Stimulated activated CD4-positive, alpha-beta T cell treated with anti-CD3 and anti-CD28 coated beads, Interleukin-1b, Interleukin-23, amount 100 ng/mL, for 4 hours (primary cell): Measurements from ENCODE around the gene FAIM.
"Not testable (repeated sequence)": the region's sequence is repeated elsewhere in the genome, so short reads cannot be mapped to it uniquely, and the experiment has no call there.

Experiments used
- DNase-seq, 2 donors: peaks; one replicate each; pipeline ENCODE4 v3.0.0-alpha.2; 2020; ENCODE audit warnings: low read depth in 2 of 2

The FAIM gene

DNA sequence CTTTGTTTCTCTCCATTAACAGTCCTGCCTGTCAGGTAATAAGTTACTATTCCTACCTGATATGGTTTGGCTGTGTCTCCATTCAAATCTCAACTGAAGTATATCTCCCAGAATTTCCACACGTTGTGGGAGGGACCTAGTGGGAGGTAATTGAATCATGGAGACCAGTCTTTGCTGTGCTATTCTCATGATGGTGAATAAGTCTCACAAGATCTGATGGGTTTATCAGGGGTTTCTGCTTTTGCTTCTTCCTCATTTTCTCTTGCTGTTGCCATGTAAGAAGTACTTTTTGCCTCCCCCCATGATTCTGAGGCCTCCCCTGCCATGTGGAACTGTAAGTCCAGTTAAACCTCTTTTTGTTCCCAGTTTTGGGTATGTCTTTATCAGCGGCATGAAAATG lies 6.9 kb upstream of the FAIM start:
- not testable (repeated sequence) for DNase-seq

DNA sequence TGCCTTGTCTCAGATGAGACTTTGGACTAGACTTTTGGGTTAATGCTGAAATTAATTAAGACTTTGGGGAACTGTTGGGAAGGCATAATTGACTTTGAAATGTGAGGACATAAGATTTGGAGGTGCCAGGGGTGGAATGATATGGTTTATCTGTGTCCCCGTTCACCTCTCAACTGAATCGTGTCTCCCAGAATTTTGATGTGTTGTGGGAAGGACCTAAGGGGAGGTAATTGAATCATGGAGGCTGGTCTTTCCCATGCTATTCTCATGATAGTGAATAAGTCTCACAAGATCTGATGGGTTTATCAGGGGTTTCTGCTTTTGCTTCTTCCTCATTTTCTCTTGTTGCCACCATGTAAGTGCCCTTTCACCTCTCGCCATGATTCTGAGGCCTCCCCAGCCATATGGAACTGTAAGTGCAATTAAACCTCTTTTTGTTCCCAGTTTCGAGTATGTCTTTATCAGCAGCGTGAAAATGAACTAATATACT lies 4.4 kb upstream of the FAIM start:
- DNase-seq: not testable (repeated sequence)

DNA sequence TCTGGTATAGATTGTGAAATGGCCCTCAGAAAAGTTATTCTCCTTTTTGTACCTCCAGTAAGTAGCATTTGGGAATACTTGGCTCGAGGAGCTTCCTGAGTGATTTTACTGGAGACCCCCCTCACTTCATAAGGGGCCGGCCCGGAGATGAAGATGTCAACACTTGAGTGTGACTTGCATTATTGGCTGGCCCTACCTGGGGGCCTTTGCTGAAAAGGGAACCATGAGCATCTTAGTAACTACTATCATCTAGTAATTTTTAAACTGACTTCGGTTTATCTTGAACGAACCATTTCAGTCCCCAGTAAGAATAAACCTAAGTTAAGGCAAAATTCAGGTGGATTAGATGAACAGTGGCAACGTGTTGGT lies 1.3 kb downstream of the FAIM start:
- DNase-seq: no peak

DNA sequence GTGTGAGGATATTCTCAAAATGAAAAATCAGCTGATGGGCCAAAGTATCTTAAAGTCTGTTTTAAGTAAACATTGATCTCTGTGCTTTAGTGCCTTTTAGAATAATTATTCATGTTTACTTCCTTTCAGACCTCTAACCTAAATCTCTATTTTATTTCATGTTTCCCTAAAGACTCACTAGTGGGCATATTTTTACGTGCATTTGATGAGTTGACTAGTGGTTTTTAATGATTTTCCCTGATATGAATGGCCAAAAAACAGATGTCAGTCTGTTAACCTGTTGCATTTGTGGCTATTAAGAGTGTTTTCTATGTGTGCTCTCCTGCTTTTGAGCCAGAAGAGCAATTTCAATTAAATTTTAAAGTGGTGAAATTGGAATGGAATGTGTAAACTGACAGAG lies 6.9 kb downstream of the FAIM start:
- no peak for DNase-seq

DNA sequence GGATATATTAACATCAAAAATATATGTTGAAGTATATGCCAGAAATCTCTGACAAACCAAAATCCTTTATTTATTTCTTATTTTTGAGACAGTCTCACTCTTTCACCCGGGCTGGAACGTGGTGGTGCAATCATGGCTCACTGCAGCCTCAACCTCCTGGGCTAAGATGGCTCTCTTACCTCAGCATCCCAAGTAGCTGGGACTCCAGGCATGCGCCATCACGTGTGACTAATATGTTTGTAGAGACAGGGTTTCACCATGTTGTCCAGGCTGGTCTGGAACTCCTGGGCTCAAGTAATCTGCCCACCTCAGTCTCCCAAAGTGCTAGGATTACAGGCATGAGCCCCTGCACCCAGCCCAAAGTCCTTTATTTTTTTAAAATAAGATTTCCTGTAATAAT lies 11.9 kb downstream of the FAIM start:
- DNase-seq: no peak

DNA sequence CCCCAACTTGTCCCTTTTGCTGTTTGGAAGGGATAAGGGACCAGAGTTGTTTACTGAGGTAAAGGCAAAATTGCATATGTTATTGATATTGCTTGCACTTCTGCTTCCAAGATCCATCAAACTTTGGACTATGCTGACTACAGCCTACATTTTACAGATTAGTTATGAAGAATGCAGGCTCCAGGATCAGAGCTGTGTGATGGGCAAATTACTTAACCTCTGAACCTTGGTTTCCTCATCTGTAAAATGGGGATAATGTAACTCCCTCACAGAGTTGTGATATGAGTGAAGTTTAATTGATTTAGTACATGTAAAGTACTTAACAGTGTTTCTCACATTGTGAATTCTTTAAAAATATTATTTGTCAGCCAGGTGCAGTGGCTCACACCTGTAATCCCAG lies 15.9 kb downstream of the FAIM start:
- DNase-seq: no peak

DNA sequence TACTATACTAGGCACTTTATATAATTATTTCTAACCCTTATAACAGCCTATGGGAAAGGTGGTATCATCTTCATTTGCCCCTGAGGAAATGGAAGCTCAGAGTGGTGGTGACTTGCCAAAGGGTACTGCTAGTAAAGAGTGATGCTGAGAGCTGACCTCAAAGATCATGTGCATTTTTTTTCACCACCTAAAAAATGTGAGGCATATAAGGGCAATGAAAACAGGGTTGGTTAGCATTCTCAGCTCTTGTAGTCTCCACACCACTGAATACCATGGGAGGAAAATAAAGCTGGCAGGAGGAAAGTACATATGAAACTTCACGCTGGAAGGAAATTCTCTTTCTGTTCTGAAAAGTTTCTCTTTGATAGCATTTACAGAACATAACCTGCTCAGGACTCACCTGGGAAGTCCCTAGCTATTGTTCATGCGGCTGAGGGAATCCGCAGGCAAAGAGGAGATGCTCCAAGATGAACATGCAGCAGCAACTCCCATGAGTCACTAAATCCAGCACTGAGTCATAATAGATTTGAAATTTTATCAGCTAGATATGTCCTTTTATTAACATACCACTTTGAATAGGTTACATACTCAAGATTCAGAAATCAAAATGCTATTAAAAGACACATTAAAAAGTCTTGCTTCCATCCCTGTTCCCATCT lies 17.3 kb downstream of the FAIM start:
- DNase-seq: no peak

DNA sequence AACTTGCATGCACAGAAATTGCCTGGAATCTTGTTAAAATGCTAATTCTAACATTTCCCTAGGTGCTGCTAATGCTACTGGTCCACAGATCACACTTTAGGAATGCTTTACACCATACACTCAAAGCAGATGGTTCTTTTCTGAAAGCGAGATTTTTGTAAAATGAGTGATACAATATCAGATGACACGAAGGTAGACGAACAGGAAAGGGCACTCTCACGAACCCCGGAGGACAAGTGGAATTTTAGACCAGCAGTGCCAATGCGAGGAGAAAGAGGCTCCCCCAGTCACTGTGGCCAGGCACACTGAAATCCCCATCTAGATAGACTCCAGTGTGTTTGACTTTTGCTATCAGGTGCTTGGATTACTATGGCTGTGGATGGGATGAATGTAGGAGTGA lies 21.0 kb downstream of the FAIM start:
- no peak for DNase-seq

DNA sequence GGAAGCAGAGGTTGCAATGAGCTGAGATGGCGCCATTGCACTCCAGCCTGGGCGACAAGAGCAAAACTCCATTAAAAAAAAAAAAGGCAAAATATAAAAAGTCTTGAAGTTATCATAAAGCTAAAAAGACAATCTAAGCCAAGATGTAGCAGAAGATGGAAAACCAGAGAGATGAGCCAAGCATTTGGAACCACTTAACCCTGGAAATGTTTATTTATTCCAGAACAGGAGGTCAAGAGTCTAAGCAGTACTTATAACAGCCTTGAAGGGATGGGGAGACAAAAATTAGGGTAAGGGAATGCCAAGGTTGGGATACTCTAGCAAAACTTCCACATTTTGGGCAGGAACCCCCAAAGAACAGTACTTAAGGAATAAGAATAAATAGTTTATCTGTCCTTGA lies 30.1 kb downstream of the FAIM start:
- no peak for DNase-seq

DNA sequence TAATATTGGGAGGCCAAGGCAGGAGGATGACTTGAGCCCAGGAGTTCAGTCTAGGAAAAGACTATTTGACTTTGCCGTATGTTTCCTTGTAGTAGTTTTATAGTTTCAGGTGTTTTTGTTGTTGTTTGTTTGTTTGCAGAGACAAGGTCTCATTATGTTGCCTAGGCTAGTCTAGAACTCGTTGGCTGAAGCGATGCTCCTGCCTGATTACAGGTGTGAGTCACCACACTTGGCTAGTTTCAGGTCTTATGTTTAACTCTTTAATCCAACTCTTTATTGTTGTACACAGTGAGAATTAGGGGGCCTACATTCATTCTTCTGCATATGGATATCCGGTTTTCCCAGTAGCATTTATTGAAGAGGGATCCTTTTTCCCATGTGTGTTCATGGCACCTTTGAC lies 32.0 kb downstream of the FAIM start:
- no peak for DNase-seq

DNA sequence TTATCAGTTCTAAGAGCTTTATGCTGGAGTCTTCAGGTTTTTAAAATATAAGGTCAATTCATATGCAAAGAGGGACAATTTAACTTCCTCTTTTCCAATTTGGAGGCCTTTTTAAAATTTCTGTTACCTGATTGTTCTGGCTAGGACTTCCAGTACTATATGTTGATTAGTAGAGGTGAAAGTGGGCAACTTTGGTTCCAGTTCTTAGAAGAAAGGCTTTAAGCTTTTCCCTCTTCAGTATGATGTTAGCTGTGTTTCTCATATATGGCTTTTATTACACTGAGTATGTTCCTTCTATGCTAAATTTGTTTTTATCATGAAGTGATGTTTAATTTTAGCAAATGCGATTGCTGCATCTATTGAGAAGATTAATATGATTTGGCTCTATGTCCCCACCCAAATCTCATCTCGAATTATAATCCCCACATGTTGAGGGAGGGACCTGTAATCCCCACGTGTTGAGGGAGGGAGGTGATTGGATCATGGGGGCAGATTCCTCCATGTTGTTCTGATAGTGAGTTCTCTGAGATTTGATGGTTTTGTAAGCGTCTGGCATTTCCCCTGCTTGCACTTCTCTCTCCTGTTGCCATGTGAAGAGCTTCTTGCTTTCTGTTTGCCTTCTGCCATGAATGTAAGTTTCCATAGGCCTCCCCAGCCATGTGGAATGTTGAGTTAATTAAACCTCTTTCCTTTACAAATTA lies 33.8 kb downstream of the FAIM start:
- DNase-seq: no peak

DNA sequence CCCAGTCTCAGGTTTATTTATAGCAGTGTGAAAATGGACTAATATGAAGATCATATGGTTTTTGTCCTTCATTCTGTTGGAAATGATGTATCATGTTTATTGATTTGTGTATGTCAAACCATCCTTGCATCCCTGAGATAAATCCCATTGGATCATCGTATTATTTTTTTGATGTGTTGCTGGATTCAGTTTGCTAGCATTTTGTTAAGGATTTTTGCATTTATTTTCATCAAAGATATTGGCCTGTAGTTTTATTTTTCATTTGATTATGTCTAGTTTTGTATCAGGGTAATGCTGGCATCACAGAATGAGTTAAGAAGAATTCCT lies 34.3 kb downstream of the FAIM start:
- no peak for DNase-seq

DNA sequence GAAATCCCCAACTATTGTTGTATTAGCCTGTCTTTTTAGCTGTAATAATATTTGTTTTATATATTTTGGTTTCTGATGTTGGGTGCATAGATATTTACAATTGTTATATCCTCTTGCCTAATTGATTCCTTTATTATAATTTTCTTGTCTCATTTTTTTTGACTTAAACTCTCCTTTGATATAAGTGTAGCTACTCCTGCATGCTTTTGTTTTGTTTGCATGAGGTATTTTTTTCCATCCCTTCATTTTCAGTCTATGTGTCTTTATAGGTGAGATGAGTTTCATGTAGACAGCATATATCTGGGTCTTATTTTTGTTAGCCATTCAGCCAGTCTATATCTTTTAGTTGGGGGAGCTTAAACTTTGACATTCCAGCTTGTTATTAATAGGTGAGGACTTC lies 37.4 kb downstream of the FAIM start:
- no peak for DNase-seq

DNA sequence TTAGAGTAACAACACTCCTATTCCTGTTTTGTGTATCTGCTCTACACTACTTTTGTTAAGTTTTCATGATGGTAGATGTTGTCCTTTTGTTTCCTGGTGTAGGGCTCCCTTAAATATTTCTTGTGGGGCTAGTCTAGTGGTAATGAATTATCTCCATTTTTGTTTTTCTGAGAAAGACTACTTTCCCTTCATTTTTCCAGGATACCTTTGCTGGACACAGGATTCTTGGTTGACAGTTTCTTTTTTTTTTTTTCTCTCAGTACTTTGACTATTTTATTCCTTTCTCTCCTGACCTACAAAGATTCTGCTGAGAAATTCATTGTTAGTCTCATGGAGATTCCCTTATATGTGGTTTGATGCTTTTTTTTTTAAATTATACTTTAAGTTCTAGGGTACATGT lies 37.9 kb downstream of the FAIM start:
- no peak for DNase-seq

DNA sequence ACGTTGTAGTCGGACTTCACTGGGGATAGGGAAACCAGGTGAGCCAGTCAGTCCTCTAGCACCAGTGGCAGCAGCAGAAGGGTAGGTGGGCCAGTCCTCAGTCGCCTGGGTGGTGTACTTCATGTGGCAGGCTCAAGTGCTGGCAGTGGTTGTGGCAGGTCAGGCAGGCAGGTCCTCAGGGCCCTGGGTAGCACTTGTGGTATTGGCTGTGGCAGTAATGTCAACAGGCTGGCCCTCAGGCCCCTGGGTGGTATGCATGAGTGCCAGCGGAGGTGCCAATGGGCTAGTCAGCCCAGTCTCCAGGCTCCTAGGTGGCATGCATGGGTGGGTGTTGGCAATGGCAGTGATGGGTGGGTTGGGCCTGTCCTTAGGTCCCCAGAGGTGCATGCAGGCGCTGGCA lies 40.6 kb downstream of the FAIM start:
- no peak for DNase-seq

DNA sequence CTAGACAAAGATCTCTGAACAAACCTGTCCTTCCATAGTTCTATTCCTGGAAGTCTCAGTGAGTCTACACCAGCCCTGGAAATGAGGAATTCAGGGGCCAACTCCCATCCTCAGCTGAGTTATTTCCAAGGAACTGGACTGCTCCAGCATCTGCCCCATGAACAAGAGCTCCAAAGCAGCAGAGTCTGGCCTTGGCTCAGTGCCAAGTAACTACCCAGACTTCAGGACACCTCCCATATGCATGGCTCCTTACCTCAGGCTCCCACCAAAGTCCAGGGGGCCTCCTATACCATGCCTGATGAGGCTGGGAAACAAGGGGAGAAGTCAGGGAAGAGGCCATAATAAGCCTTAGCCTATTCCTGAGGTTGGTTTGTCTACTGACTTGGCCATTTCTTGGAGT lies 45.0 kb downstream of the FAIM start:
- DNase-seq: no peak

DNA sequence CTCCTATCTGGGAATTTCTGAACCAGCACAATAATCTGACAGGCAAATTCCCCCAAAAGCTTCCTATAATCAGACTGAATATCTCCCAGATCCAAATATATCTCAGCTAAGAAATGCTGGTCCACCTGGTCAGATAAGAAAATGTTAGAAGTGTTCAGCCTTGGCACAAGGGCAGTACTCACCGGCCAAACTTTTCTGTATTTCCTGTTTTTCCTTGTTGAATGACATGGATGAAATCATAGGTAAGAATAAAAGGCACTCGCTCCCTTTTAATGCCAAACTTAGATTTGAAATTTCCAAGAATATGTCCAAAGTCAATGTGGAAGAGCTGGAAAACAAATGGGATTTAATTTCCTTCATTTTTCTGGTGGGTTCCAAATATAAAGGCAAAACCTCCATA lies 48.9 kb downstream of the FAIM start:
- no peak for DNase-seq

DNA sequence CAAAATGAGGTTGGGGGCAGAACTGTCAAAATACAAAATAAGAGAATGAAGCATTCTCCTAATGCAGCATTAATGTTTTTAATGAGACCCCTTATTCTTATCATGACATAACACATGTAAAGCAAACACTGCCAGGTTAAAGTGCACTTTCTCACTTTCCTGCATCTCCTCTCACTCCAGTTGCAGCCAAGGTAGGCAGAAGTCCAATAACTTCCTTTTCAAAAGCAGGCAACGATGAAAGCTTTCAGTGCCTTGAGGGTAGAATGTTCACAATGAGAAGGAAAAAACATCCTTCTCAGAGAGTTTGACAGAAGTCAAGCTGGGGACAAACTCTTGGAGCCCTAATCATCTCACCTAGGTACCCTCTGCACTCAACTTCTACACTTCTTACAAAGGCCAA lies 59.5 kb downstream of the FAIM start:
- no peak for DNase-seq

DNA sequence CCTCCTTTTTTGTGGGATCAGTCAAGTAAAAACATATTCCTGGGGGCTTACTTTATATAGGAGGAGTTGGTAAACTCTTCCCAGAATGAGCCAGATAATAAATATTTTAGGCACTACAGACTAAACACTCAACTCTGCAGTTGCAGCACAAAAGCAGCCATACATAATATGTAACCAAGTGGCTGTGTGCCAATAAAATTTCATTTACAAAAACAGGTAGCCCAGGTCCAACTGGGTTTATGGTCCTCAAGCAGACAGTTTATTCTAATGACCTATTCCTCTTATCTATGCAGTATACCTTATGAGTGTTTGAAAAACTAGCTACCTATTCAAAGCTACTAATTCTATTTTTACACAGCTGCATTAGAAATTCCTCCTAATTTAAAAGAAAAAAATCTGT lies 61.8 kb downstream of the FAIM start:
- no peak for DNase-seq

DNA sequence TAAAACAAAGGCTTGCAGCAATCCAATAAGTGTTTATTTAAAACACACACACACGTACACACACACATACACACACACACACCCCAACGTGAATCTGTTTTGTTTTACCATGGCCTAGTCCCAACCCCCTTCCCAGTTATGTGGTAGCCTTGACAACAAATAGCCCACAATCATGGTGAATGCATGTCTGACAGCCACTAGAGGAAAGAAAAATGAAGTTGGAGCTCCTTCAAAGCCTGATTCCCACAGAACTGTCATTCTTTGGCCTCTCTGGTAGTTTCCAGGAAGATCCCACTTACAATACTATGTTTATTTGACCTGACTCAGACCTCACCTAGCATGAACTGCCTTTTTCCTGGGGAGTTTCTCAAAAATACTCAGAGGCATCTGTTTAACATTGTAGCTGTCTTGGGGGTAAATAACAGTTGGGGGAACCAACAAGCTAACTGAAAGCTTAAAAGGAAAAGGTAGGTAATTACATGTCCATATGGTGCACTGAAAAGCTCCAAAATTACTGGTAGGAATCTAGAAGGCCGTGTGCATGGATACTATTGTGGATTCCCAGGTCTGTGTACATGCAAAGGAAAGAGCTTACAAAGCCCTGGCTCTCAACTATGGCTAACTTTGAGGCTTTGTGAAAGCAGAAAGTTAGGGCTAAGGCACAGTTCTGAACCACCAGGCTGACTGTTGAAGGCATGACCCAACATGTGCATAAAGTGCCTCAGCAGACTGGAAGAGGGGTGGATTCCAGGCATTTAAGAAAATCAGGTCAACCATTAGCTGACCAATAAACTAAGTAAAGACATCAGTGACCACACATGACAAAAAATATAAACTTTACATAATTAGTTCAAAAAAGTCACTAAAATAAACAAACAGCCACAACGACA lies 65.3 kb downstream of the FAIM start:
- no peak for DNase-seq

DNA sequence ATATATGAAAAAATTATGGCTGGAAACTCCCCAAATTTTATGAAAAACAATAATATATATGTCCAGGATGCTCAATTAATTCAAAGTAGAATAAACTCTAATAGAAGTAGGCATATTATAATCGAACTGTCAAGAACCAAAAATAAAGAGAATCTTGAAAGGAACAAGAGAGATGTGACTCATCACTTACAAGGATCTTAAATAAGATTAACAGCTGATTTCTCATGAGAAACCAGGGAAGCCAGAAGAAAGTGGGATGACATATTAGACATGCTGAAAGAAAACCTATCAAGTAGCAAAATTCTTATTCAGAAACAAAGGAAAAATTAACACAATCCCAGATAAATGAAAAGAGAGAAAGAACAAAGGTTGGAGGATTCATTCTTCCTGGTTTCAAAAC lies 66.8 kb downstream of the FAIM start:
- DNase-seq: no peak

DNA sequence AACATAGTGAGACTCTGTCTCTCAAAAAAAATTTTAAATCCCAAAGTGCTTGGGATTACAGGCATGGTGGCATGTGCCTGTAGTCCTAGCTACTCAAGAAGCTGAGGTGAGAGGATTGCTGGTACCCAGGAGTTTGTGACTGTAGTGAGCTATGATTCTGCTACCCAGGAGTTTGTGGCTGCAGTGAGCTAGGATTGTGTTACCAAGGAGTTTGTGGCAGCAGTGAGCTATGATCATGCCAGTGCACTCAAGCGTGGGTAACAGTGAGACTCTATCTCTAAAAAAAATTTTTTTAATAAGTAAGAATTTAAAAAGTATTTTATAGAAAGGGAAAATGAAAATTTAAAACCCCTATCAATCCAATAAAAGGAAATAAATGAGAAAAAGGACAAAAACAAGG lies 69.5 kb downstream of the FAIM start:
- no peak for DNase-seq

DNA sequence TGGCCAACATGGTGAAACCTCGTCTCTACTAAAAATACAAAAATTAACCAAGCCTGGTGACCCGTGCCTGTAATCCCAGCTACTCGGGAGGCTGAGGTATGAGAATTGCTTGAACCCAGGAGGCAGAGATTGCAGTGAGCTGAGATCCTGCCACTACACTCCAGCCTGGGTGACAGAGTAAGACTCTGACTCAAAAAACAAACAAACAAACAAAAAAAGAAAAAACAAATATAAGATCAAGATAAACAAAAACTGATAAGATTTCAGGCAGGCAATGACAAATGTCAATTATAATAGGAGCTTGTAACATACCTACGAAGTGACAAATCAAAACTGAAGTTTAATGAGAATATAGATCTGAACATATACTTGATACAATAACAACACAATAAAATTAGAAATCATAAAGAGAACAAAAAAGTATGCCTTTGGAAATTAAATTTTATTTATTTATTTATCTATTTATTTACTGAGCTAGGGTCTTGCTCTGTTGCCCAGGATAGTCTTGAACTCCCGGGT lies 70.4 kb downstream of the FAIM start:
- DNase-seq: no peak
